ENCODE results near the gene CFHR5.
"Not testable (repeated sequence)": the region's sequence is repeated elsewhere in the genome, so short reads cannot be mapped to it uniquely, and the experiment has no call there.

CFHR5 gene

DNA sequence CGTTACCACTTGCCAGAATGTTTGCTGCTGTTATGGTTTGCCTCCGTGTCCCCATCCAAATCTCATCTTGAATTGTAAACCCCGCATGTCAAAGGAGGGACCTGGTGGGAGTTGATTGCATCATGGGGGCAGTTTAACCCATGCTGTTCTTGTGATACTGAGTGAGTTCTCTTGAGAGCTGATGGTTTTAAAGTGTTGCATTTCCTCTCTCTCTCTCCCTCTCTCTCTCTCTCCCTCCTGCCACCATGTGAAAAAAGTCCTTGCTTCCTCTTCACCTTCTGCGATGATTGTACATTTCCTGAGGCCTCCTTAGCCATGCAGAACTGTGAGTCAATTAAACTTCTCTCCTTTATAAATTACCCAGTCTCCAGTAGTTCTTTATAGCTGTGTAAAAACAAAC is 44.4 kb downstream of the CFHR5 start:
- no peak for DNase-seq

DNA sequence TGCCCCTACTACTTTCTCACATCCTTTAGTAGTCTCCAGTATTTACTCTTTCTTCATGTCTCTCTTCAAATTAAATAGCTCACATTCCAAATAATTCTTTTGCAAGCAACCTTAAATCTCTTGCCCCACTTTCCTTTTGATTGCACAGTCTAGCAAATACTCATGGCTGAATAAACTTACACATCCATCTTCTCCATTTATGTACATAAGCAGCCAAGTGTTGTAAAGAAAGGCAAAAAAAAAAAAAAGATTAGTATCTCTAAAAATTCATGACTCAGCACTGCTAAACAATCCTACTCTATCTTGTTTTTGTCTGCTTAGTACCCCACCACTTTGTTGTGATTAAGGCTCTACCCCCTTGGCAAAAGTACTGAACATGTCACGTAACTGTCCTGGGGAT is 47.1 kb downstream of the CFHR5 start:
- DNase-seq = no peak

DNA sequence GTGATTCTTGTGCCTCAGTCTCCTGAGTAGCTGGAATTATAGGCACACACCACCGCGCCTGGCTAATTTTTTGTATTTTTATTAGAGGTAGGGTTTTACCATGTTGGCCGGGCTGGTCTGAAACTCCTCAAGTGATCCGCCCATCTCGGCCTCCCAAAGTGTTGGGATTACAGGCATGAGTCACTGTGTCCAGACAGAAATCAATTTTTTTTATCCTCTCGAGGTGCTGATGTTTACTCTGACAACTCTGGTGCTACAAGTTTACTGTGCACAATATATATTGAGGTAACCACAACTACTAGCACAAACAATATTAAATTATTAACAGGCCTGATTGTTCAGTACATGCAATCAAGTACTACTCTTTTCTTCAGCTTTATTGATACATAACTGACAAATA is 50.0 kb downstream of the CFHR5 start:
- DNase-seq = no peak

DNA sequence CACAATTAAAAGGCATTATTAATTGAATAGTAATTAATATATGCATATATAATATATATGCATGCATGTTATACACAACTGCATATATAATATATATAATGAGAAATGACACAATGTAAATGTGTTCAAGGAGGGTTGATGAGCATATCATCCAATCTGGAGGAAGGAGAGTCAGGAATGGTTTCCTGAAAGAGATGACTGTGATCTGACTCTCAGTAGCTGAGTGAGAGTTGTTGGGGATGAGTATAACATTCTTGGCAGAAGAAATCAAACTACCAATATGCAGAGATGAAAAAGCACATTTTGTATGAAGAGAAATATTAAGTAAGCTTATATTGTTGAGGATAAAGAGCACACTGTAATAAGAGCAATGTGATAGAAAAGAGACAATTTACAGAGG is 52.4 kb downstream of the CFHR5 start:
- no peak for DNase-seq

DNA sequence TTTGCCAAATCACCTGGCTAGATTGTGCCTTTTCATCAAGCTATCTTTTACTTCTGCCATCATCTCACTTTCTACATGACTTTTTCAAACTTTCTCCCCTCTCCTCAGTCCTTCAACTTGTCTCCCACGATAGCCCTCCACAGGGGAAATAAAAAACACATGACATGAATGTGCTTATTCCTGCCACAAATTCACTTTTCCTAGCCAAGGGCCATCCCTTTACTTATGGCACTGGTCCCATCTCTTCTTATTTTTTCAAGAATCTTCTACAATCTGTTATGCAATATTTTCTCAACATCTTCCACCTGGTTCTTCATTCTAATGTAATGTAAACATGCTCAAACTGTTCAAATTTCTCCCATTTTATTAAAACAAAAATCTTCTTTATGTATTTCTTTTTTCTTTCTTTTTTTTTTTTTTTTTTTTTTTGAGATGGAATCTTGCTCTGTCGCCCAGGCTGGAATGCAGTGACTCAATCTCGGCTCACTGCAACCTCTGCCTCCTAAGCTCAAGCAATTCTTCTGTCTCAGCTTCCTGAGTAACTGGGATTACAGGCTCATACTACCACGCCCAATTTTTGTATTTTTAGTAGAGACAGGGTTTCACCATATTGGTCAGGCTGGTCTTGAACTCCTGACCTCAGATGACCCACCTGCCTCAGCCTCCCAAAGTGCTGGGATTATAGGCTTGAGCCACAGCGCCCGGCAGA is 57.4 kb downstream of the CFHR5 start:
- DNase-seq = not testable (repeated sequence)

DNA sequence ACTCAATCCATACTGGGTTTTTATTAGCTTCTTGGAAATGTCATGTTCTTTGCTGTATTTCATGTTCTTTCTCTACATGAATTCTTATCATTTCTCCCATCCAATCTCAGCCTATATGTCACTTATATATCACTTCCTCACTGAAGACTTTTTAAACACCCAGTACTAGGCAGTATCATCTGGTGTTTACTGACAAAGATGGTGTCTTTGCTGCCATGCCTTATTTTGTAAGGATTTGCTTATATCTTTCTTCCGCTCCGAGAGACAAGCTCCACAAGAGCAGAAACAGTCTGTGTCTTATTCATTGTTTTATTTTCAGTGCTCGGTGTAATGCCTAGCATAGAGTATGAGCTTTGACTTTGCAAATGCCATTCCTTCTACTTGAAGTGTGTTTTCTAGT is 59.5 kb downstream of the CFHR5 start:
- DNase-seq = no peak

DNA sequence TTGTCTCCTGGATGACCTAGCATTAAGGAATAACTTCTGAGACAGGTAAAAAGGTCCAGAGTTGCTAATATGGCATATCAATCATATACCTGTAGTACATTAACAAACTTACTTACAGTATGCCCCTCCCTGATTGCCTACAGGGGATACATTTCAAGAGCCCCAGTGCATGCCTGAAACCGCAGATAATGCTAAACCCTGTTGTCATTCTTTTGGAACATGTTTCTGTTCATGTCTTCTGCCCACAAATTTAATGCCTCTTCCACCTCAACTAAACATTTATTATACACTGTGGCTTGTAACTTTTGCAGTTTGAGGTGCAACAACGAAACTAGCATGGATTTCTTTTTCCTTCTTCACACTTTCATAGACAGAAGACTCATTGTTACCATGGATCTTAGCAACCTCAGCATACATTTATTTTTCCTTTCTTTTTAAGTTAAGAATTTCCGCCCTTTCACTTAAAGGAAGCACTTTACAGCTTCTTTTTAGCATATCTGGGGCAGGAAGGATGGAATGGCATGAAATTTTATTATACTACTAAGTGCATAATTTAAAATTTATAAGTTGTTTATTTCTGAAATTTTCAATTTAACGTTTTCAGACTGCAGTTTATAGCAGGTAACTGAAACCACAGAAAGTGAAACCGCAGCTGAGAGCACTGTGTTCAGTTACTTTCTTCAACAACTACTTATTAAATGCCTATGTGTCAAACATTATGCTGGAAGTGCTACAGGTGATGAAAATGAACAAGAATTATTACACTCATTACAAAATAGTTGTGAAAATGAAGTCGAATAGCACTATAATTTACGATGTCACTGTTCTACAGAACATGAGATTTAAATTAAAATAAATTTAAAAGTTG is 64.4 kb downstream of the CFHR5 start:
- no peak for DNase-seq

DNA sequence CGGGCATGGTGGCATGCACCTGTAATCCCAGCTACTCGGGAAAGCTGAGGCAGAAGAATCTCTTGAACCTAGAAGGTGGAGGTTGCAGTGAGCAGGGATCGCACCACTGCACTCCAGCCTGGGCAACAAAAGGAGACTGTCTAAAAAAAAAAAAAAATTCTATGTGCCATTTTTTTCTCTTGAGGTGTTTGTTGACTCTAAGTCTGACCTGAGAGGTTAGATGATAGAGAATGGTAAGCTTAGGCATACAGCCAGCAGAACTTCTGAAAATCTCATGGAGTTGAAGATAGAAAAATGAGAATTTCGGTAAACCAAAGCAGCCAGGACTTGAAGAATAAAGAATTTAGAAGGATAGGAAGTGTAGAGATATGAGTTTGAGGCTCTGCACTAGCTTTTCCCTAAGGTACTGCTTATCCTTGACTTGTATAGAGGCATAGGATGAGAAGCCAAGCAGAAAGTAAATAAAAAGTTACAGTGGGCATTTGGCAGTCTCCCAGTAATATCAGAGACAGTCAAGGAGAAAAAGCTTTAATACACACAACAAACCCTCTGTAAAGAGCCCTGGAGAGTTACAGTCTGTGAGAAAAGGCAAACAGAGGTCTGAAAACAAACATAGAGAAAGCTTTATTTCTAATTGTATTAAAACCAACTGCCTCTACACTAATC is 65.5 kb downstream of the CFHR5 start:
- peak; percentile 1 for DNase-seq

DNA sequence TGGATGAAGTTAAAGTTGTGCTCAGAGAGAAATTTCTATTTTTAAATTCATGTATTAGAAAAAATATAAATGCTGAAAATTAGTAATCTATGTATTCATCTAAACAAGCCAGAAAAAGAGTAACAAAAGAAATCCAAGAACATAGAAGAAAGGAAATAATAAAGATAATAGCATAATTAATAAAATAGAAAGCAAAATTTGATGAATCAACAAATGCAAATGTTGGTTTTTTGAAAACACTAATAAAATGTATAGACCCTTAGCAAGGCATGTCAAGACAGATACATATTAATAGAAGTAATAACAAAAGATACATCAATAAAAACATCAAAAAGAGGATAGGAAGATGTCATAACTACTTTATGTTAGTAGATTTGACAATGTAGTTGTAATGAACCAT is 71.7 kb downstream of the CFHR5 start:
- no peak for DNase-seq
